OCI-LY1 (cell line): Measurements from ENCODE around the gene LGR4.

ENCODE experiments used
- CTCF ChIP-seq: fragments of 200-600 bp; sonication (generic), shearing (Covaris generic); IDR thresholded peaks from 2 replicates; pipeline ENCODE4 v1.5.1; 2017; ENCODE audit warnings: mild to moderate bottlenecking, antibody characterized with exemption, low read length, moderate library complexity, mixed read lengths
- EZH2 ChIP-seq: fragments of 200-600 bp; sonication (generic), shearing (Covaris generic); IDR thresholded peaks from 2 replicates; pipeline ENCODE4 v1.8.0; 2017; ENCODE audit warnings: borderline replicate concordance, mixed run types, mild to moderate bottlenecking, antibody characterized with exemption, low read length, moderate library complexity, mixed read lengths

GRCh38 chr11:27473017-27473406 lies 422 bp upstream of the LGR4 start:
- TF ChIP-seq CTCF (no peak), EZH2 (no peak)
